Sigmoid colon (tissue), 3 donors: ENCODE results near the gene NR3C2.

Experiments
- POLR2A ChIP-seq, 2 donors: fragments of 450-650 bp; IDR thresholded peaks; one replicate each; pipeline ENCODE4 v1.6.1; 2016; ENCODE audit warnings: antibody characterized with exemption in 2 of 2, mild to moderate bottlenecking in 2 of 2, moderate library complexity in 2 of 2
- TF ChIP-seq, protein P1 (sequence below), 4 experiments: fragments of 450-650 bp in 3 of 4; fragments of 200-600 bp in 1 of 4; IDR thresholded peaks; one replicate each; pipeline ENCODE4 v1.5.1; 2016 to 2019; ENCODE audit warnings: antibody characterized with exemption in 4 of 4, mild to moderate bottlenecking in 3 of 4, moderate library complexity in 2 of 4

DNA sequence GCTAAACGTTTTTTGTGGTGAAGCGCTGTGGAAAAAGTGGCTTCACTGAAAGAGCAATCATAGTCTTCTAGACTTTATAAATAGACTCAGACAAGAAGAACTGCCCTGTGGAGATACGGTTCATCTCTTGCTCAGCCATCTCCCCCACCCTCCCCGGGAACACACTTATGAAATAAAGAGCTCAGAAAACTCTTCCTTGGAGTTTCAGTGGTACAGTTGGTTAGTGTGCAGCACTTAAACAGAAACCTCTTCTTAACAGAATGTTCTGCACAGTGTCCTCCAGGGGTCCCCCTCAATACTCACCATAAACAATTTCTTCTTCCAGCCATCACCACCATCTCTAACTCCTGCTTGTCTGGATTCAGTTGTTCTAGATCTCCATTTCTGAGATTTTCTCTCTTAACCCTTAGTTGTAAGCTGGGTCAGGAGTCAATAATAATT is 397.3 kb downstream of the NR3C2 start:
- TF ChIP-seq, protein P1, sequence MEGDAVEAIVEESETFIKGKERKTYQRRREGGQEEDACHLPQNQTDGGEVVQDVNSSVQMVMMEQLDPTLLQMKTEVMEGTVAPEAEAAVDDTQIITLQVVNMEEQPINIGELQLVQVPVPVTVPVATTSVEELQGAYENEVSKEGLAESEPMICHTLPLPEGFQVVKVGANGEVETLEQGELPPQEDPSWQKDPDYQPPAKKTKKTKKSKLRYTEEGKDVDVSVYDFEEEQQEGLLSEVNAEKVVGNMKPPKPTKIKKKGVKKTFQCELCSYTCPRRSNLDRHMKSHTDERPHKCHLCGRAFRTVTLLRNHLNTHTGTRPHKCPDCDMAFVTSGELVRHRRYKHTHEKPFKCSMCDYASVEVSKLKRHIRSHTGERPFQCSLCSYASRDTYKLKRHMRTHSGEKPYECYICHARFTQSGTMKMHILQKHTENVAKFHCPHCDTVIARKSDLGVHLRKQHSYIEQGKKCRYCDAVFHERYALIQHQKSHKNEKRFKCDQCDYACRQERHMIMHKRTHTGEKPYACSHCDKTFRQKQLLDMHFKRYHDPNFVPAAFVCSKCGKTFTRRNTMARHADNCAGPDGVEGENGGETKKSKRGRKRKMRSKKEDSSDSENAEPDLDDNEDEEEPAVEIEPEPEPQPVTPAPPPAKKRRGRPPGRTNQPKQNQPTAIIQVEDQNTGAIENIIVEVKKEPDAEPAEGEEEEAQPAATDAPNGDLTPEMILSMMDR (IDR thresholded peaks at IDR 0.05), result no peak
- TF ChIP-seq POLR2A (IDR thresholded peaks at IDR 0.05), result no peak
